ENCODE data around the gene TENM4.

DNA sequence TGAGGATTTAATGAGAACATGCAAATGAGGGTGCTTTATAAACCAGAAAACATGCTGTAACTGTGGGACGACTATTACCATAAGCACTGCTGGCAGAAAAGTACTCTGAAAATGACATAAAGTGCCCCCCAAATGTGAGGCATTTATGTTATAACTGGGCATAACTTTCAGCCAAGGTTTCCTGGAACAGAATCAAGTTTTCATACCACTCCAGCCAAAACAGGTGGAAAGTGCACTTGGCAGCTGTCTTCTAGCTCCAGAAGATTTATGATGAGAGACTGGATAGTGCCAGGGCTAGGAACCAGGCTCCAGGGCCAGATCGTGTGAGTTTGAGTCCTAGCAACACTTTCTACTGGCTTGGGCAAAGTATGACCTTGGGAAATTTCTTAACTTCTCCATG lies 339.2 kb downstream of the TENM4 start:
- TF ChIP-seq, protein P1, sequence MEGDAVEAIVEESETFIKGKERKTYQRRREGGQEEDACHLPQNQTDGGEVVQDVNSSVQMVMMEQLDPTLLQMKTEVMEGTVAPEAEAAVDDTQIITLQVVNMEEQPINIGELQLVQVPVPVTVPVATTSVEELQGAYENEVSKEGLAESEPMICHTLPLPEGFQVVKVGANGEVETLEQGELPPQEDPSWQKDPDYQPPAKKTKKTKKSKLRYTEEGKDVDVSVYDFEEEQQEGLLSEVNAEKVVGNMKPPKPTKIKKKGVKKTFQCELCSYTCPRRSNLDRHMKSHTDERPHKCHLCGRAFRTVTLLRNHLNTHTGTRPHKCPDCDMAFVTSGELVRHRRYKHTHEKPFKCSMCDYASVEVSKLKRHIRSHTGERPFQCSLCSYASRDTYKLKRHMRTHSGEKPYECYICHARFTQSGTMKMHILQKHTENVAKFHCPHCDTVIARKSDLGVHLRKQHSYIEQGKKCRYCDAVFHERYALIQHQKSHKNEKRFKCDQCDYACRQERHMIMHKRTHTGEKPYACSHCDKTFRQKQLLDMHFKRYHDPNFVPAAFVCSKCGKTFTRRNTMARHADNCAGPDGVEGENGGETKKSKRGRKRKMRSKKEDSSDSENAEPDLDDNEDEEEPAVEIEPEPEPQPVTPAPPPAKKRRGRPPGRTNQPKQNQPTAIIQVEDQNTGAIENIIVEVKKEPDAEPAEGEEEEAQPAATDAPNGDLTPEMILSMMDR (IDR thresholded peaks at IDR 0.05), result no peak
- TF ChIP-seq POLR2AphosphoS5 (IDR thresholded peaks at IDR 0.05), result no peak
- TF ChIP-seq EP300 (IDR thresholded peaks at IDR 0.05), result no peak
